Activated T-helper 9 cell treated with anti-CD3 and anti-CD28 coated beads, Interleukin-2, amount 50 U/mL, for 16 hours (primary cell): ENCODE measurements around the gene IDS.
"Not testable (repeated sequence)": the region's sequence is repeated elsewhere in the genome, so short reads cannot be mapped to it uniquely, and the experiment has no call there.

Experiments used
- DNase-seq: peaks from one replicate; pipeline ENCODE4 v3.0.0-alpha.2; 2020; ENCODE audit warnings: low read depth

Gene IDS, protein sequence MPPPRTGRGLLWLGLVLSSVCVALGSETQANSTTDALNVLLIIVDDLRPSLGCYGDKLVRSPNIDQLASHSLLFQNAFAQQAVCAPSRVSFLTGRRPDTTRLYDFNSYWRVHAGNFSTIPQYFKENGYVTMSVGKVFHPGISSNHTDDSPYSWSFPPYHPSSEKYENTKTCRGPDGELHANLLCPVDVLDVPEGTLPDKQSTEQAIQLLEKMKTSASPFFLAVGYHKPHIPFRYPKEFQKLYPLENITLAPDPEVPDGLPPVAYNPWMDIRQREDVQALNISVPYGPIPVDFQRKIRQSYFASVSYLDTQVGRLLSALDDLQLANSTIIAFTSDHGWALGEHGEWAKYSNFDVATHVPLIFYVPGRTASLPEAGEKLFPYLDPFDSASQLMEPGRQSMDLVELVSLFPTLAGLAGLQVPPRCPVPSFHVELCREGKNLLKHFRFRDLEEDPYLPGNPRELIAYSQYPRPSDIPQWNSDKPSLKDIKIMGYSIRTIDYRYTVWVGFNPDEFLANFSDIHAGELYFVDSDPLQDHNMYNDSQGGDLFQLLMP

GRCh38 chrX:149504915-149505651 lies at the start of gene IDS:
Gene IDS, minus strand, starts transcription at chrX:149505306. Its CDS starts 169 bp downstream, at chrX:149505137.
- peak; percentile 76 for DNase-seq

GRCh38 chrX:149551939-149552248 lies 46.8 kb upstream of the IDS start:
- not testable (repeated sequence) for DNase-seq

- DNase-seq = not testable (repeated sequence)
These were observed 46.3 kb upstream of the IDS start for GRCh38 chrX:149551245-149551938.

GRCh38 chrX:149550454-149550853 lies 45.3 kb upstream of the IDS start:
- not testable (repeated sequence) for DNase-seq

DNA sequence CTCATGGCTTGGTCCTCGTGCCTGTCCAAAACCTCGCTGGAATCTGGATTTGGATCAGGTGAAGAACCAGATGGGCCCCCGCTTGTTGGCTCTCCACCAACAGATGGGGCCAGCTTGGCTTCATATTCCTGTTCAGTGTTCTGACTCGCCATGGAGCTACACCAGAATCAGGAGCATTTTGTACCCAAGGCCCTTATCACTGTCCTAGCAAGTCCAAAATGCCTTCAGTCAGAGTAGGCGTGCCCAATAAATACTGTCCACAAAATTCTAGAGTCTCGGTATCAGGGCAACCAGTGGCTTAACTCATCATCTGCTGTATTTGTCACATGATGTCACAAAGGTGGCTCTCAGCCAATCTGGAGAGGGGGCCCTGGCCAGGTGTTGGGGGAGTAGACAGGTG lies 44.6 kb upstream of the IDS start, which contains the start of gene HSFX3:
TSS of gene HSFX3 (minus strand) at position 224 of the 400 bp plus-strand sequence. CDS start at position 152, 72 bp downstream.
- DNase-seq = not testable (repeated sequence)

DNA sequence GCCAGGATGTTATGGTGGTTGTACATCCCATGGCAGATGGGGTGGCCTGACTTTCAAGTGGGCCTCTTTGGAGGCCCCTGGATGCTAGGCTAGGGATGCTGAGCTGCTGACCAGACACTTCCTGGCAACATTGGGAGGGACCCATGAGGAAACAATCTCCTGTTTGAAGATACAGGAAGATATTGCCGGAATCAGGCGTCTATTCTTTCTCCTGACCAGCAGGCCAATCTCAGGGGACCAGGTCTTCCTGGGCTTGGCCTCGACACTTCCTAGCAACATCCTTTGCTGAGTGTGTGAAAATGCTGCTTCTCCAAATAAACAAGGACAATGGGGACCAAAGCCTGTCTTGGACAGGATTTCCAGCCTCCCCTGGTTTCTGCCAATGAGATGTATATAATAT lies 42.7 kb upstream of the IDS start:
- not testable (repeated sequence) for DNase-seq

DNA sequence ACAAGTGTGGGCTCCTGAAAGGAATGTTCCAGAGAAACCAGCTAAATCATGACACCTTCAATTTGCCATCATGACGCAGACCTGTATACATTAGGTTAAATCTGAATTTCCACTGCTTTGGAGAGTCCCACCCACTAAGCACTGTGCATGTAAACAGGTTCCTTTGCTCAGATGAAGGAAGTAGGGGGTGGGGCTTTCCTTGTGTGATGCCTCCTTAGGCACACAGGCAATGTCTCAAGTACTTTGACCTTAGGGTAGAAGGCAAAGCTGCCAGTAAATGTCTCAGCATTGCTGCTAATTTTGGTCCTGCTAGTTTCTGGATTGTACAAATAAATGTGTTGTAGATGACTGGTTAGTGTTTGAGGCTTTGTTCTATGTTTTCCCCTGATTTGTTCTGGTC lies 41.9 kb upstream of the IDS start:
- DNase-seq = not testable (repeated sequence)

DNA sequence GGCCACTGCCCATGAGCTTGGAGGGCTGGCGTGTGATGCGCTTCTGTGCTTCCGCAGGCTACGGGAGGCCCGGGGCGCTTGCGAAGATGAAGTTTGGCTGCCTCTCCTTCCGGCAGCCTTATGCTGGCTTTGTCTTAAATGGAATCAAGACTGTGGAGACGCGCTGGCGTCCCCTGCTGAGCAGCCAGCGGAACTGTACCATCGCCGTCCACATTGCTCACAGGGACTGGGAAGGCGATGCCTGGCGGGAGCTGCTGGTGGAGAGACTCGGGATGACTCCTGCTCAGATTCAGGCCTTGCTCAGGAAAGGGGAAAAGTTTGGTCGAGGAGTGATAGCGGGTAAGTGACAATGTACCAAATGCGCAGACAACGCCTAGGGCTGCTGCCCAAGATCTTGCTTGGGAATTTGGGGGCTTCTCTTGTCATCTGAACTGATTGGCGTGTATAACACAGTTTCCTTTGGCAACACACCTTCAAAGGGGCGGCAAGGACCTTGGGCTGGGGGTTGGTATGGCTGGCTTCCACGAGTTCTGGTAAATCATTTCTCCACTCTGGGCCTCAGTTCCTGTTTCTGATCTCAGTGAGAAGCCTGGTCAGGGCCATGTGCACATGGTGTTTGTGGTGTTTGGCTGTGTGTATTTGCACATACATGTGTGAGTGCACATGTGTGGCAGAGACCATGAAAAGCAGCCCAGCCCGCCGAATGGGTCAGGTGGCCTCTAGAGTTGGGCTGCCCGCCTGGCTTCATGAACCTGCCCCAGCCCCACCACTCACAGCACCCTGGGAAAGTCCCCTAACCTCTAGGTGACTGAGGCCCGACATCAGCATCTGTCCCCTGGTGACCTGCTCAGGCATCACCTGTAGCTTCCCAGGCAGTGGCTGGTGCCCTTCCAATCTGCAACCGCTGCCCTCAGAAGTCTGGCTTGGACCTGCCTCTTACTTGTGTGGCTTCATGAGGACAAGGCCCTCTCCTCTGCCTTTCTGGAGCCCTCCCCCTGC lies 40.7 kb upstream of the IDS start:
- not testable (repeated sequence) for DNase-seq

DNA sequence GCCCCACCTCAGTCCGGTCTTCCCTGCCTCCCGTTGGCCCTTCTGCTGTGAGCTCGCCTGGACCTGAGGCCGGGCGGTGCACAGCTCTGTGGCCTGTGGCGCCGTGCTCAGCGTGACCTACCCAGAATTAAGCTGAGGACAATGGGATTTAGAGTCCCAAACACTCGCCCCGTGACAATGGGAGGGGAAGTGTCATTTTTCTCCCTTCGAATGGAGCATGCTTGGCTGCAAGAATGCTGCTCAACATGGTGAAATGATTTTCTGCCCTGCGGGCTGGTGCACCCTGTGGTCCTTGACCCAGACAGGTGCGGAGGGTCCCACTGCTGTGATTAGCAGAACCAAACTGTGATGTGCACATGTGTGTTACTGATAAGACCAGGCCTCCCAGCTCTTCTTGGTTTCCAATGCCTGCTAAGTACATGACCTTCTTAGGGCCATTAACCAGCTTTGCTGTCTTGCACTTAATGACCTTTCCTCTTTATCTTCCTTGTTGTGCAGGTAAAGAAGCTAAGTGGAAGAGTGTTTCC lies 36.5 kb upstream of the IDS start:
- no peak for DNase-seq

GRCh38 chrX:149540621-149541520 lies 35.8 kb upstream of the IDS start, which contains the start of gene EOLA1:
Gene EOLA1, plus strand, starts transcription at chrX:149541012. Its CDS starts 4,619 bp downstream, at chrX:149545631.
- DNase-seq = peak; percentile 83

DNA sequence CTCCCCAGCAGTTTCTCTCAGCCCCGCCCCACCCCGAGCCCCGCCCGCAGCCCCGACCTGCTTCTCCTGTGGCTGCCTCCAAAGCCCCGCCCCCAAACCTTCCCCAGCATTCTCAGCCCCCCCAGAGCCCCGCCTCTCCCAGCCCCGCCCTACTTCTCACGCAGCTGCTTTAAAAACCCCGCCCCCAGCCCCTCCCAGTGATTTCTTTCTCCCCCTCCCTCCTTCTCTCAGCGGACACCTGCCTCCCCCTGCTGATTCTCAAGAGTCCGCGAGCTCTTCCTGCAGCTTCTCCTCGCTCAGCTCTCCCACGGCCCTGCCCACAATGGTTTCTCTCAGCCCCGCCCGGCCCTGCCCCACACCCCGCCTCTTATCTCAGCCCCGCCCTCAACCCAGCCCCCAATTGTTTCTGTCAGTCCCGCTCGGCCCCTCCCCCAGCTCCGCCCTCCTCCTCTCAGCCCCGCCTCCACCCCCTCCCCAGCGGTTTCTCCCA lies 35.1 kb upstream of the IDS start:
- DNase-seq = peak; percentile 85

GRCh38 chrX:149539283-149540130 lies 34.4 kb upstream of the IDS start:
- DNase-seq = peak; percentile 72

- not testable (repeated sequence) for DNase-seq
These were observed 32.4 kb upstream of the IDS start for GRCh38 chrX:149537474-149537873.

- DNase-seq = not testable (repeated sequence)
These were observed 30.0 kb upstream of the IDS start for GRCh38 chrX:149534926-149535602.

DNA sequence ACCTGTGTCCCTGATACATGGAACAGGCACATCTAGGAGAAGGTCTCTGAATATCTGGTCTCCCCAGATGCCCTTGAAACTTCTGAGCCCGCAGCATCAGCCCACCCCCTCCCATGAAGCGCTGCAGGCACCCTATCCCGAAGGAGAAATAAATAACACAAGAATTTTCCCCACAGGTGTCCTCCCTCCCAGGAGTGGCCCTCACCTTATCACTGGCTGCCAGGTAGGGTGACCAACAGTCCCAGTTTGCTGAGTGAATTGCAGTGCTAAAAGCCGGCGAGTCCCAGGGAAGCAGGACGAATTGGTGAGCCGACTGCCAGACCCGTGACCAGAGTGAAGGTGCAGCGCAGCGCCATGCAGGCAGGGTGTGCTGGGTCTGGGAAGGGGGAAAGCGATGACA lies 28.9 kb upstream of the IDS start:
- not testable (repeated sequence) for DNase-seq

GRCh38 chrX:149532868-149533267 lies 27.8 kb upstream of the IDS start:
- DNase-seq = not testable (repeated sequence)

DNA sequence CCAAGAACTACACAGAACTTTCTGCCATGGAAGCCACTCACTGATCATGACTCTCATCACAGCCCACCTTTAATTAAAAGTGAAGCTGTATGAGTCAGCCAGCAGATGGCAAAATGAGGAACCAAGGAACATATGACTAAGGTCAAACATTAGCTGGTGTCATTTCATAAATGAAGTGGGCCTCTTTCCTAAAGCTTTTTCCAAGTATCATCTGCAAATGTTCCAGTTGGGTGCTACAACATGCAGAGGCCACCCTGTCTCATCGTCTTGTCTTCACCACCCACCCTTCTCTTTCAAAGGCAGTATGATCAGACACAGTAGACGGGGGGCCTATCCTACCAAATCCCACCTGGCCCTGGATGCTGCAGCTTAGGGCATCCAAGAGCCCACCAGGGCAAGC lies 26.5 kb upstream of the IDS start:
- no peak for DNase-seq

GRCh38 chrX:149528381-149528780 lies 23.3 kb upstream of the IDS start:
- no peak for DNase-seq
